ENCODE measurements around the gene DYNC1I1.

Gene DYNC1I1

DNA sequence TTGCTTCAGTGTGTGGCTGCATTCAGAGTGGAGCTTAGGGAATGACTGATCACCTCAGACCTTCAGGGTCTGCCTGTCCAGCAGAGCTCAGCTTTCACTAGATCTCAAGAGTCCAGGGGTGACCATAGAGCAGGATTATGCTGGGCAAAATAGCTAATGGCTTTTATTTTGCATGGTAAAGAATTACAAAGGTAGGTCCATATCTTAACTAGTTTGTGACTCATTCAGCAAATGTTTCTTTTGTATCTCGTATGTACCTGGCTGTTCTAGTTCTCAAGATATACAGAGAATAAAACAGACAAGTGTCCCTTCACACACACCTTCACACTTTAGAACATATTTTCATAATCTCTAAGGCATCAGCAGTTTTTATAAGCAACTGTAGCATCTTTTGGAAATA lies 180.5 kb downstream of the DYNC1I1 start:
- no peaks in the 10 kb centered on the region for H3K36me3 ChIP-seq (ENCODE audit: control insufficient read depth, insufficient read depth, low read length)
- no peaks in the 10 kb centered on the region for H3K27me3 ChIP-seq (replicated peaks; ENCODE audit: control insufficient read depth, insufficient read depth, low read length)
- no peak overlapping the region for H3K4me3 ChIP-seq (replicated peaks; ENCODE audit: low read depth, low read length)
- TF ChIP-seq, protein P1, sequence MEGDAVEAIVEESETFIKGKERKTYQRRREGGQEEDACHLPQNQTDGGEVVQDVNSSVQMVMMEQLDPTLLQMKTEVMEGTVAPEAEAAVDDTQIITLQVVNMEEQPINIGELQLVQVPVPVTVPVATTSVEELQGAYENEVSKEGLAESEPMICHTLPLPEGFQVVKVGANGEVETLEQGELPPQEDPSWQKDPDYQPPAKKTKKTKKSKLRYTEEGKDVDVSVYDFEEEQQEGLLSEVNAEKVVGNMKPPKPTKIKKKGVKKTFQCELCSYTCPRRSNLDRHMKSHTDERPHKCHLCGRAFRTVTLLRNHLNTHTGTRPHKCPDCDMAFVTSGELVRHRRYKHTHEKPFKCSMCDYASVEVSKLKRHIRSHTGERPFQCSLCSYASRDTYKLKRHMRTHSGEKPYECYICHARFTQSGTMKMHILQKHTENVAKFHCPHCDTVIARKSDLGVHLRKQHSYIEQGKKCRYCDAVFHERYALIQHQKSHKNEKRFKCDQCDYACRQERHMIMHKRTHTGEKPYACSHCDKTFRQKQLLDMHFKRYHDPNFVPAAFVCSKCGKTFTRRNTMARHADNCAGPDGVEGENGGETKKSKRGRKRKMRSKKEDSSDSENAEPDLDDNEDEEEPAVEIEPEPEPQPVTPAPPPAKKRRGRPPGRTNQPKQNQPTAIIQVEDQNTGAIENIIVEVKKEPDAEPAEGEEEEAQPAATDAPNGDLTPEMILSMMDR (IDR thresholded peaks at IDR 0.05; ENCODE audit: insufficient read depth, low read length, poor library complexity, severe bottlenecking) = no peak
- DNase-seq (ENCODE audit: extremely low read depth, insufficient read length) = no peak

DNA sequence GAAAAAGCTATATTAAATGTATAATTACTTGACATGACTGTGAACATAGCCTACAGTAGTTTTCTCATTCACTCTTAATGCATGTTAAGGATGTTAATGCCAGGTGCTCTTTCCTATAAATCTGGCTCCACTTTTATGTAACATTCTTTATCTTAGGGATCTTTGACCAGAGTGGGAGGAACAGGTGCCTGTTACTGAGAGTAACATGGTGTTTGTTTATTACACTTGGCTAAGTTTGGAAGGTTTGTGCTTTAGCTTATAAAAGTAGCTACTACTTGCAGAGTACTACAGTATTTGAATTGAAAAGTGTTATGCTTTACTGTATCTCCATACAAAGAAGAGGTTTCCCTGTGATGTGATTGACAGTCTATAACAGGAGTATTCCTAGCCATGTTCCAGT lies 183.4 kb downstream of the DYNC1I1 start:
- Histone ChIP-seq H3K36me3 (ENCODE audit: control insufficient read depth, insufficient read depth, low read length) (no peaks in the 10 kb centered on the region), H3K4me3 (replicated peaks; ENCODE audit: low read depth, low read length) (no peak overlapping the region), H3K27me3 (replicated peaks; ENCODE audit: control insufficient read depth, insufficient read depth, low read length) (no peaks in the 10 kb centered on the region)
- TF ChIP-seq, protein P1 (IDR thresholded peaks at IDR 0.05; ENCODE audit: insufficient read depth, low read length, poor library complexity, severe bottlenecking) = no peak
- no peak for DNase-seq (ENCODE audit: extremely low read depth, insufficient read length)

DNA sequence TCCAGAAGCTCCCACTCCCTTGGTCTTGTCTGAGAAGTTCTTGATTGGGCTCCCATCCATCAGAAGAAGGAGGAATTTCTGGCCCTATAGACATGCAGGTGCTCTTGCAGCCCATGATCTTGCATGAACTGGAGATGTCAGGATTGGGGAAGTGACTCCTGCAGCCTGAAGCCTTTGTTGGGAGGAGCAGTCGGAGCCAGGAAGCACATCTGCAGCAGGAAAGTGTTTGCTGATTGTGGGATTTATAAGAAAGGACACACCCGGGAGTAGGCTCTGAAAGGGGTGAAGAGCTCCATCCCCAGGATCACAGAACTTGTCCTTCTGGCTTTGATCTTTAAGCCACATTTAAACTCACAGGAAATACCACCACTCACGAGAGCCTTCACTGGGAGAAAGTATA lies 185.2 kb downstream of the DYNC1I1 start:
- TF ChIP-seq, protein P1 (IDR thresholded peaks at IDR 0.05; ENCODE audit: insufficient read depth, low read length, poor library complexity, severe bottlenecking) = no peak
- no peaks in the 10 kb centered on the region for H3K27me3 ChIP-seq (replicated peaks; ENCODE audit: control insufficient read depth, insufficient read depth, low read length)
- no peak for DNase-seq (ENCODE audit: extremely low read depth, insufficient read length)
- H3K4me3 ChIP-seq (replicated peaks; ENCODE audit: low read depth, low read length) = no peak overlapping the region
- no peaks in the 10 kb centered on the region for H3K36me3 ChIP-seq (ENCODE audit: control insufficient read depth, insufficient read depth, low read length)

DNA sequence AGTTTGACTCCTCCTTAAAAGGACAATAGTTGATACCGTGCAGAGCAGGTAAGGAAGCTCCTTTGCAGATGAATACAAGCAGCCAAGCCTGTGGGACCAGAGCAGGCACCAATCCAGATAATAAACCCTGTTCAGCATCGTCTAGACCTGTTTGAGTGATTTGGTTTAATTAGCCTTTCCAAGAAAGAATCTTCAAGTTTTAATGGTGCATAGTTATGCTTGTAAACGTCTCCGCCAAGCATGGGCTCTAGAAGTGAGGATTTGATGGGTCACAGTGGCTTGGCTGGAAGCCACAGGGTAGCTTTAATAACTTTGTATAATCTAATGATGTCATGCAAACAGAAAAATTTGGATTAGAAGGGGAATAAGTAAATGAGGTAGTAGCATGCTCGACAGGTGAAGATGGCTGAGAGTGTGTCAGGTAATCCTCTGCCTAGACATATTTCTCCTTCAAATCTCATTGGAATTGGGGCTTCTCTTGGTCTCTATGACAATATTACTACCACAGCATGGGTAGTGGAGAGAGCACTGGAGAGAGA lies 188.4 kb downstream of the DYNC1I1 start:
- no peak for DNase-seq (ENCODE audit: extremely low read depth, insufficient read length)
- H3K4me3 ChIP-seq (replicated peaks; ENCODE audit: low read depth, low read length) = no peak overlapping the region
- TF ChIP-seq, protein P1 (IDR thresholded peaks at IDR 0.05; ENCODE audit: insufficient read depth, low read length, poor library complexity, severe bottlenecking) = no peak

DNA sequence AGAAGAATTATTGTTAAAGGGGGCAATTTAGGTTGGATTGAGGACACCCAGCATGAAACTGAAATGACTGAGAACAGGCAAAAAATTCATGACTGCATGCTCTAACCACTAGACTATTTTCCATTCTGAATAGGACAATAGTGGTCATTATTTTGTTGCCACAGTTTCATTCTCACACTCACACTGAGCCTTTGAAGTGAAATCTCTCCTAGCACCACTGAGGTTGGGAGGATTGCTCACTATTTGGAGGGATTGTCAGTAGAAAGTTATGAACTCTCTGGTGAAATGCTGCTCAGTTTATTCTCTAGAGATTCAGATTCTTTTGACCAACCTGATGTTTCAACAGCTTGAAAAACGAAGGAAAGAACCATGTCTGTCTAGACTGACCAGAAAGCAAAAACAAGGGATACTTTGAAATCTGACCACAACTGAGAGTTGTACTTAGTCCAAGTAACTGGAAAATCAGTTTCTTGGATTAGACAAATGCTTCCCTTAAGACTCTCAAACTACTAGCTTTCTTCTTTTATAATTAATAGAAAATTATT lies 191.2 kb downstream of the DYNC1I1 start:
- DNase-seq (ENCODE audit: extremely low read depth, insufficient read length) = no peak
- Histone ChIP-seq H3K36me3 (ENCODE audit: control insufficient read depth, insufficient read depth, low read length) (no peaks in the 10 kb centered on the region), H3K4me3 (replicated peaks; ENCODE audit: low read depth, low read length) (no peak overlapping the region), H3K27me3 (replicated peaks; ENCODE audit: control insufficient read depth, insufficient read depth, low read length) (no peaks in the 10 kb centered on the region)
- TF ChIP-seq, protein P1 (IDR thresholded peaks at IDR 0.05; ENCODE audit: insufficient read depth, low read length, poor library complexity, severe bottlenecking) = no peak

More for the DNA sequence above, 188.4 kb downstream of the DYNC1I1 start:
- Histone ChIP-seq H3K27me3 (replicated peaks; ENCODE audit: control insufficient read depth, insufficient read depth, low read length) (no peaks in the 10 kb centered on the region), H3K36me3 (ENCODE audit: control insufficient read depth, insufficient read depth, low read length) (no peaks in the 10 kb centered on the region)

DNA sequence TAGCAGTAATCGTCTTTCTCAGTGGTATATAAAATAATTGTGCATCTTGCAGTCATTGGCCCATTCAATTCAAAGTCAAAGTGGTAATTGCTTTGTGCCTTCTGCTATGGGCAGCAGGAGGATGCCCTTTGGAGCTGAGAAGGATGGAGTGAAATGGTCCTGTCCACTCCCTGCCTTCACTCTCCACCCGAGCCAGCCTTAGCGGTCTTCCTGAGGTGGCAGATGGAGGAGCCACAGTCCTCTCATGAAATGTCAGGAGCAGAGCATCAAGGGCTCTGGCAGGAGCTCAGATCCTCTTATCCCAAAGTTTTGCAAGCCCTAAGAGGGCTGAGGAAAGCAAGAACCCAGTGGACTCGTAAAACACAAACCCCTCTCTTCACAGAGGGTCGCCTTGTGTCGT lies 199.4 kb downstream of the DYNC1I1 start:
- no peaks in the 10 kb centered on the region for H3K36me3 ChIP-seq (ENCODE audit: control insufficient read depth, insufficient read depth, low read length)
- no peak for DNase-seq (ENCODE audit: extremely low read depth, insufficient read length)
- TF ChIP-seq, protein P1 (IDR thresholded peaks at IDR 0.05; ENCODE audit: insufficient read depth, low read length, poor library complexity, severe bottlenecking) = no peak
- H3K4me3 ChIP-seq (replicated peaks; ENCODE audit: low read depth, low read length) = no peak overlapping the region
- no peaks in the 10 kb centered on the region for H3K27me3 ChIP-seq (replicated peaks; ENCODE audit: control insufficient read depth, insufficient read depth, low read length)

All from GM06990 (cell line).